IMR-90 (cell line): Measurements from ENCODE around the gene ATP4A. TPM values are rescaled to one million over a fixed set of nuclear protein-coding genes. Genes with fewer than 3 reads are reported as not detected.

ENCODE experiments used
- ATAC-seq: fragments of 200-7000 bp; cut with Tn5 transposase; 2 replicates; pipeline ENCODE4 v1.9.1; 2020; ENCODE audit warnings: low read depth, mild to moderate bottlenecking, moderate library complexity
- BruUV-seq: library from RNA; stranded (reverse); fragments of 400-500 nt; replicated peaks from 2 replicates; lab custom pipeline; 2021; lab: Mats Ljungman, UMichigan
- CTCF ChIA-PET: fragments of 300-600 bp; formaldehyde crosslinking; extraction: SDS; loops from one replicate; lab custom pipeline; 2021; ENCODE audit warnings: antibody characterized with exemption; lab: Yijun Ruan, JAX
- POLR2A ChIA-PET: fragments of 300-600 bp; sonication (Branson Sonifier 250); formaldehyde crosslinking; loops from one replicate; lab custom pipeline; 2022; ENCODE audit warnings: antibody characterized with exemption; ENCODE audit not compliant: unreplicated experiment; lab: Charles Lee
- DNase-seq: peaks from one replicate; pipeline ENCODE4 v3.0.0; 2013
- H2AFZ ChIP-seq: replicated peaks from 2 replicates; pipeline ENCODE3; 2013; ENCODE audit warnings: low read length, mild to moderate bottlenecking; ENCODE audit not compliant: poor library complexity
- H2AK5ac ChIP-seq: 2 replicates; pipeline ENCODE4 v1.6.1; 2013; ENCODE audit warnings: low read depth, low read length, inconsistent platforms
- H2AK9ac ChIP-seq: replicated peaks from 2 replicates; pipeline ENCODE3; 2013; ENCODE audit warnings: mild to moderate bottlenecking, low read depth, low read length, moderate library complexity; ENCODE audit not compliant: poor library complexity
- H2BK120ac ChIP-seq: 2 replicates; pipeline ENCODE4 v1.6.1; 2013; ENCODE audit warnings: low read depth, low read length, inconsistent platforms
- H2BK15ac ChIP-seq: 3 replicates; pipeline ENCODE4 v1.6.1; 2013; ENCODE audit warnings: low read depth, low read length, inconsistent platforms
- H2BK20ac ChIP-seq: 2 replicates; pipeline ENCODE4 v1.6.1; 2013; ENCODE audit warnings: low read depth, mild to moderate bottlenecking, inconsistent platforms, low read length, moderate library complexity
- H2BK5ac ChIP-seq: 2 replicates; pipeline ENCODE4 v1.6.1; 2013; ENCODE audit warnings: mild to moderate bottlenecking, low read depth, low read length, inconsistent platforms; ENCODE audit not compliant: poor library complexity, severe bottlenecking
- H3K14ac ChIP-seq: replicated peaks from 2 replicates; pipeline ENCODE4 v1.6.1; 2013; ENCODE audit warnings: low read depth, low read length, inconsistent platforms
- H3K18ac ChIP-seq: 2 replicates; pipeline ENCODE4 v1.6.1; 2013; ENCODE audit warnings: low read depth, low read length, control low read depth
- H3K23ac ChIP-seq: 2 replicates; pipeline ENCODE4 v1.6.1; 2013; ENCODE audit warnings: low read depth, low read length, inconsistent platforms
- H3K27ac ChIP-seq: 2 replicates; pipeline ENCODE4 v1.5.1; 2013; ENCODE audit warnings: mild to moderate bottlenecking, control low read depth, low read length; ENCODE audit not compliant: insufficient read depth
- H3K27me3 ChIP-seq: 2 replicates; pipeline ENCODE4 v1.6.1; 2013; ENCODE audit warnings: low read length; ENCODE audit not compliant: control insufficient read depth, insufficient read depth
- H3K36me3 ChIP-seq: 2 replicates; pipeline ENCODE4 v1.6.1; 2013; ENCODE audit warnings: low read length, mixed read lengths; ENCODE audit not compliant: control insufficient read depth, insufficient read depth
- H3K4ac ChIP-seq: 2 replicates; pipeline ENCODE4 v1.6.1; 2013; ENCODE audit warnings: low read depth, low read length, inconsistent platforms
- H3K4me1 ChIP-seq: 2 replicates; pipeline ENCODE4 v1.6.1; 2013; ENCODE audit warnings: low read length, mixed read lengths; ENCODE audit not compliant: control insufficient read depth, insufficient read depth
- H3K4me2 ChIP-seq: 2 replicates; pipeline ENCODE4 v1.6.1; 2013; ENCODE audit warnings: low read depth, mild to moderate bottlenecking, control low read depth, low read length, moderate library complexity
- H3K4me3 ChIP-seq: 2 replicates; pipeline ENCODE4 v1.5.1; 2013; ENCODE audit warnings: low read depth, mild to moderate bottlenecking, control low read depth, low read length, moderate library complexity; ENCODE audit not compliant: insufficient read depth
- H3K56ac ChIP-seq: 2 replicates; pipeline ENCODE4 v1.6.1; 2013; ENCODE audit warnings: low read length, inconsistent platforms; ENCODE audit not compliant: insufficient read depth; ENCODE audit errors: extremely low read depth
- H3K79me1 ChIP-seq, 2 experiments: 2 replicates each; pipeline ENCODE4 v1.6.1; 2013; ENCODE audit warnings: low read length in 2 of 2, inconsistent platforms in 1 of 2, low read depth in 1 of 2
- H3K9ac ChIP-seq: 2 replicates; pipeline ENCODE4 v1.6.1; 2013; ENCODE audit warnings: low read depth, low read length, control low read depth
- H3K9me1 ChIP-seq: 2 replicates; pipeline ENCODE4 v1.6.1; 2013; ENCODE audit warnings: low read length, inconsistent platforms; ENCODE audit not compliant: insufficient read depth
- H3K9me3 ChIP-seq: 2 replicates; pipeline ENCODE4 v1.6.1; 2013; ENCODE audit warnings: low read length; ENCODE audit not compliant: control insufficient read depth, insufficient read depth
- H4K20me1 ChIP-seq: 2 replicates; pipeline ENCODE4 v1.6.1; 2013; ENCODE audit warnings: low read length, inconsistent platforms; ENCODE audit not compliant: insufficient read depth
- H4K5ac ChIP-seq: 2 replicates; pipeline ENCODE4 v1.6.1; 2013; ENCODE audit warnings: mild to moderate bottlenecking, low read depth, low read length, control low read depth
- H4K8ac ChIP-seq, 2 experiments: 2 replicates each; pipeline ENCODE4 v1.6.1; 2013; ENCODE audit warnings: low read depth in 2 of 2, low read length in 2 of 2, control low read depth in 1 of 2, inconsistent platforms in 1 of 2
- H4K91ac ChIP-seq: 2 replicates; pipeline ENCODE4 v1.6.1; 2013; ENCODE audit warnings: low read depth, low read length, inconsistent platforms; ENCODE audit not compliant: insufficient read depth
- MAZ ChIP-seq: IDR thresholded peaks from 2 replicates; pipeline ENCODE4 v1.6.1; 2012; ENCODE audit warnings: low read depth, mild to moderate bottlenecking, low read length, improper control_type of control experiment, moderate library complexity, borderline replicate concordance
- MXI1 ChIP-seq: IDR thresholded peaks from 2 replicates; pipeline ENCODE4 v1.6.1; 2012; ENCODE audit warnings: low read depth, mild to moderate bottlenecking, low read length, moderate library complexity, borderline replicate concordance
- NFE2L2 ChIP-seq: fragments of 150-350 bp; IDR thresholded peaks from 2 replicates; pipeline ENCODE4 v1.6.1; 2016; ENCODE audit warnings: low read depth, mild to moderate bottlenecking, low read length
- RAD21 ChIP-seq: IDR thresholded peaks from 2 replicates; pipeline ENCODE4 v1.6.1; 2012; ENCODE audit warnings: low read length, improper control_type of control experiment
- RCOR1 ChIP-seq: IDR thresholded peaks from 2 replicates; pipeline ENCODE4 v1.6.1; 2012; ENCODE audit warnings: mild to moderate bottlenecking, low read length, improper control_type of control experiment; ENCODE audit not compliant: insufficient replicate concordance
- SMC3 ChIP-seq: fragments of 150-350 bp; IDR thresholded peaks from 2 replicates; pipeline ENCODE4 v1.6.1; 2016; ENCODE audit warnings: low read depth, mild to moderate bottlenecking, antibody characterized with exemption, low read length, moderate library complexity
- WGBS, 2 experiments: methylation state at CpG; one replicate each; pipeline versions ENCODE4 v1.1.5 to v1.1.7; 2013; ENCODE audit warnings: missing lambda C conversion rate in 2 of 2; ENCODE audit not compliant: insufficient read length in 1 of 2; ENCODE audit errors: extremely low coverage in 2 of 2; 5-methylcytosine and 5-hydroxymethylcytosine counted together
- dilution Hi-C: fragments of 300-500 bp; cut with HindIII; formaldehyde crosslinking; loops from one replicate; pipeline ENCODE4 v1.14.3; 2018; ENCODE audit warnings: low sequenced_read_pairs; ENCODE audit not compliant: unreplicated experiment
- in situ Hi-C: fragments of 300-500 bp; cut with MboI; formaldehyde crosslinking; loops from 3 replicates; pipeline ENCODE4 v1.14.3; 2019; ENCODE audit warnings: low sequenced_read_pairs, inconsistent platforms, mixed read lengths
- intact Hi-C: fragments of 100-400 bp; cut with micrococcal nuclease; formaldehyde crosslinking; loops from 2 replicates; pipeline ENCODE4 v1.10.0; 2022
- polyA plus RNA-seq, 3 experiments: library from polyadenylated mRNA; depleted of rRNA; stranded (reverse); fragments of >200 nt; gene quantifications; 2 replicates each; pipeline ENCODE4 v1.2.3, GENCODE V29; 2012; ENCODE audit warnings: low replicate concordance in 1 of 3
- total RNA-seq: library from RNA; depleted of rRNA; stranded (reverse); fragments of >200 nt; gene quantifications from 2 replicates; pipeline ENCODE4 v1.2.3, GENCODE V29; 2012
- TF ChIP-seq, protein P1 (sequence below): conservative IDR thresholded peaks from 2 replicates; pipeline ENCODE4 v1.5.1; 2012; ENCODE audit warnings: mild to moderate bottlenecking, low read depth, low read length, improper control_type of control experiment

Gene ATP4A
- total and polyA plus RNA-seq, 2 of the 4 experiments (the other 2 are of a cell fraction) = not detected

DNA sequence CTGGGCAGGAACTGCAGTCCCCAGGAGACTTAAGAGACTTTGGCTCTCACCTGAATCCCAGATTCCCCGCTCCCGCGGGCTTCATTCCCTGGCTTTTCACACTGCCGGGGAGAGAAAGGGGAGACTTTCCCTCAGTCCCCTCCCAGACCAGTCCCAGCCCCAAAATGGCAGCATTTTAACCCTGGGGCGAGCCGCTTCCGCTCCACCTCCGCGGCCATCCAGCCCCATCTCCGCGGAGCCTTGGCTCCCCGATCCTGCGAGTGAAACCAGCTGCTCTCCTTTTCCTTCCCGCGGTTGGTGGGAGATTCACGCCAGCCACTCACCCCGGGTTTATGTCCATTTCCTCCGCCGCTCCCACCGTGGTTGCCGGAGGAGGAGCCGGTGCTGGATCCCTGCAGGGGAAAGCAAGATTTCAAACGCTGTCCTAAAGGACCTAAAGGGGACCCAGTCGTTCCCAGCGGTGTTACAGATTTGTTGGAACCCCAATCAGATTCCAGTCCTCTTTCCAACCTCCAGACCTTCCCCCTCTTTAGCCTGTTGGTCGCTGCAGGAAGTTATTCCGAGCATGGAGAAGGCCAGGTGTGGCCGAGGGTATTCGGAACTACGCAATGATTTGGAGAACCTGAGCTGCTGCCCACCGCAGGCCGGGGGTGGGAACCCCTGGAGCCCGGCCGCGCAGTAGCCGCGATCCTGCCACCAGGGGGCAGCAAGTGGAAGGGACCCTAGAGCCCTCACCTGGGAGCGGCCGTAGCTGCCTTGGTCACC, 53.4 kb downstream of the ATP4A start:
- Histone ChIP-seq H3K18ac (no peak overlapping the region), H4K5ac (no peak overlapping the region), H3K9ac (0 out of 2 replicates have a peak overlapping the region, but pooled peaks have one; percentile 4), H3K9me1 (no peaks in the 10 kb centered on the region; the same call in 1 of the 2 replicates), H2BK20ac (no peak overlapping the region), H3K4ac (peak overlapping the region; percentile 27; the same call in 1 of the 2 replicates), H4K8ac (peak overlapping the region; percentile 64 to 73; a peak in 3 of 4 replicates), H3K27me3 (peaks cover 71% of the 10 kb centered on the region), H3K79me1 (no peaks in the 10 kb centered on the region), H2BK15ac (peak overlapping the region; percentile 27; the same call in 2 of the 3 replicates), H3K36me3 (no peaks in the 10 kb centered on the region), H3K4me3 (peak overlapping the region; percentile 25), H3K56ac (no peak overlapping the region), H2AFZ (peak overlapping the region; percentile 93), H2AK9ac (peak overlapping the region; percentile 94), H3K27ac (no peak overlapping the region), H3K9me3 (no peaks in the 10 kb centered on the region), H3K4me2 (peak overlapping the region; percentile 72), H2BK5ac (no peak overlapping the region), H4K20me1 (no peaks in the 10 kb centered on the region), H3K4me1 (peaks cover 5% of the 10 kb centered on the region; the same call in 1 of the 2 replicates), H4K91ac (no peak overlapping the region), H3K14ac (peak overlapping the region; percentile 79), H2BK120ac (no peak overlapping the region; the same call in 1 of the 2 replicates), H3K23ac (peak overlapping the region; percentile 42; the same call in 1 of the 2 replicates), H2AK5ac (peak overlapping the region; percentile 50; the same call in 1 of the 2 replicates)
- CTCF ChIA-PET = interaction anchor here (0.7 to 1.0 kb wide), 3 partner anchors 9 to 191 kb away, joined by 3 to 4 read pairs (median 3); no protein-coding TSS in a partner anchor
- intact Hi-C loops (loop anchor here (2.0 kb wide), 1 partner anchor 35 kb away; the partner anchor contains the start of gene TMEM147), dilution Hi-C loops (no loop called here), in situ Hi-C loops (no loop called here)
- peak; percentile 71 for ATAC-seq
- peak; percentile 22 for DNase-seq
- whole genome bisulfite sequencing, 2 experiments = 0% methylated on average over 5 of the region's 39 CpGs; no CpG with 5 or more reads in 1 of the 2 experiments
- TF ChIP-seq NFE2L2 (no peak), RAD21 (peak; percentile 63), SMC3 (peak; percentile 58), RCOR1 (no peak), MXI1 (no peak), MAZ (peak; percentile 19; the same call in 1 of the 2 replicates)
- TF ChIP-seq, protein P1, sequence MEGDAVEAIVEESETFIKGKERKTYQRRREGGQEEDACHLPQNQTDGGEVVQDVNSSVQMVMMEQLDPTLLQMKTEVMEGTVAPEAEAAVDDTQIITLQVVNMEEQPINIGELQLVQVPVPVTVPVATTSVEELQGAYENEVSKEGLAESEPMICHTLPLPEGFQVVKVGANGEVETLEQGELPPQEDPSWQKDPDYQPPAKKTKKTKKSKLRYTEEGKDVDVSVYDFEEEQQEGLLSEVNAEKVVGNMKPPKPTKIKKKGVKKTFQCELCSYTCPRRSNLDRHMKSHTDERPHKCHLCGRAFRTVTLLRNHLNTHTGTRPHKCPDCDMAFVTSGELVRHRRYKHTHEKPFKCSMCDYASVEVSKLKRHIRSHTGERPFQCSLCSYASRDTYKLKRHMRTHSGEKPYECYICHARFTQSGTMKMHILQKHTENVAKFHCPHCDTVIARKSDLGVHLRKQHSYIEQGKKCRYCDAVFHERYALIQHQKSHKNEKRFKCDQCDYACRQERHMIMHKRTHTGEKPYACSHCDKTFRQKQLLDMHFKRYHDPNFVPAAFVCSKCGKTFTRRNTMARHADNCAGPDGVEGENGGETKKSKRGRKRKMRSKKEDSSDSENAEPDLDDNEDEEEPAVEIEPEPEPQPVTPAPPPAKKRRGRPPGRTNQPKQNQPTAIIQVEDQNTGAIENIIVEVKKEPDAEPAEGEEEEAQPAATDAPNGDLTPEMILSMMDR = peak; percentile 78
- BruUV-seq = no TSS peak
- POLR2A ChIA-PET = no interaction called here
